HG03095 (cell line): ENCODE results near the gene ARNT2.
"Not testable (repeated sequence)": the region's sequence is repeated elsewhere in the genome, so short reads cannot be mapped to it uniquely, and the experiment has no call there.

Source experiments
- ATAC-seq: cut with Tn5 transposase; IDR thresholded peaks from one replicate; pipeline ENCODE4 v1.9.1; 2021; ENCODE audit warnings: moderate library complexity; ENCODE audit not compliant: unreplicated experiment

Gene ARNT2

GRCh38 chr15:80641384-80641783, 237.2 kb downstream of the ARNT2 start:
- no peak for ATAC-seq

GRCh38 chr15:80643431-80643951, 239.3 kb downstream of the ARNT2 start:
- no peak for ATAC-seq

- ATAC-seq: no peak
Measured at GRCh38 chr15:80645494-80646065, 241.4 kb downstream of the ARNT2 start.

- ATAC-seq: not testable (repeated sequence)
Measured at GRCh38 chr15:80647424-80647823, 243.2 kb downstream of the ARNT2 start.
